GM23338 (cell line): ENCODE measurements around the gene SEMA5A. TPM values are rescaled to one million over a fixed set of nuclear protein-coding genes. Genes with fewer than 3 reads are reported as not detected.

Source experiments
- ATAC-seq: fragments of 200-7000 bp; cut with Tn5 transposase; 3 replicates; pipeline ENCODE4 v1.9.1; 2020
- DNase-seq: peaks from one replicate; pipeline ENCODE4 v3.0.0-alpha.2; 2015; ENCODE audit warnings: low spot score
- H2AFZ ChIP-seq: fragments of 200-600 bp; sonication (generic); 2 replicates; pipeline ENCODE4 v1.8.0; 2016; ENCODE audit warnings: antibody characterized with exemption, mild to moderate bottlenecking, moderate library complexity
- H3F3A ChIP-seq: fragments of 200-600 bp; sonication (generic); replicated peaks from 2 replicates; pipeline ENCODE4 v1.8.0; 2017; ENCODE audit warnings: antibody characterized with exemption, mixed run types, low read depth
- H3K27ac ChIP-seq: fragments of 200-600 bp; sonication (generic); 2 replicates; pipeline ENCODE4 v1.6.1; 2016; ENCODE audit warnings: low read depth
- H3K27me3 ChIP-seq: fragments of 200-600 bp; sonication (generic); 2 replicates; pipeline ENCODE4 v1.8.0; 2016; ENCODE audit warnings: mild to moderate bottlenecking, mixed run types, moderate library complexity; ENCODE audit not compliant: insufficient read depth
- H3K36me3 ChIP-seq: fragments of 200-600 bp; sonication (generic); 2 replicates; pipeline ENCODE4 v1.8.0; 2016; ENCODE audit warnings: mild to moderate bottlenecking; ENCODE audit not compliant: insufficient read depth
- H3K4me1 ChIP-seq: fragments of 200-600 bp; sonication (generic); 2 replicates; pipeline ENCODE4 v1.8.0; 2016; ENCODE audit warnings: mild to moderate bottlenecking, moderate library complexity; ENCODE audit not compliant: insufficient read depth
- H3K4me2 ChIP-seq: fragments of 200-600 bp; sonication (generic); 2 replicates; pipeline ENCODE4 v1.7.1; 2017; ENCODE audit warnings: mixed run types
- H3K4me3 ChIP-seq: fragments of 200-600 bp; sonication (generic); 2 replicates; pipeline ENCODE4 v1.6.1; 2016; ENCODE audit warnings: mixed run types
- H3K79me2 ChIP-seq: fragments of 200-600 bp; sonication (generic); replicated peaks from 2 replicates; pipeline ENCODE4 v1.8.0; 2017; ENCODE audit warnings: mild to moderate bottlenecking; ENCODE audit not compliant: insufficient read depth
- H3K9me2 ChIP-seq: fragments of 200-600 bp; sonication (generic); 2 replicates; pipeline ENCODE4 v1.8.0; 2017; ENCODE audit not compliant: insufficient read depth
- H4K20me1 ChIP-seq: fragments of 200-600 bp; sonication (generic); replicated peaks from 2 replicates; pipeline ENCODE4 v1.8.0; 2017; ENCODE audit warnings: mild to moderate bottlenecking; ENCODE audit not compliant: insufficient read depth
- H3K27ac Mint-ChIP-seq: 2 replicates; pipeline ENCODE4 v1.8.0; 2020; ENCODE audit warnings: inconsistent platforms, mild to moderate bottlenecking, moderate library complexity, mixed read lengths
- H3K27me3 Mint-ChIP-seq: 3 replicates; pipeline ENCODE4 v1.8.0; 2022; ENCODE audit warnings: low read depth, mild to moderate bottlenecking, moderate library complexity, mixed read lengths, inconsistent platforms; ENCODE audit not compliant: insufficient read depth, poor library complexity
- H3K36me3 Mint-ChIP-seq: 3 replicates; pipeline ENCODE4 v1.8.0; 2021; ENCODE audit warnings: low read depth, mild to moderate bottlenecking, inconsistent platforms, moderate library complexity, mixed read lengths
- H3K4me1 Mint-ChIP-seq: 3 replicates; pipeline ENCODE4 v1.8.0; 2020; ENCODE audit warnings: mild to moderate bottlenecking, inconsistent platforms, mixed read lengths
- H3K4me3 Mint-ChIP-seq: 3 replicates; pipeline ENCODE4 v1.8.0; 2021; ENCODE audit warnings: moderate library complexity, mild to moderate bottlenecking, inconsistent platforms, mixed read lengths
- H3K9me3 Mint-ChIP-seq: 3 replicates; pipeline ENCODE4 v1.8.0; 2020; ENCODE audit warnings: moderate library complexity, mild to moderate bottlenecking, inconsistent platforms, mixed read lengths
- EZH2phosphoT487 ChIP-seq: fragments of 200-600 bp; sonication (generic); IDR thresholded peaks from one replicate; pipeline ENCODE4 v1.8.1; 2018; ENCODE audit warnings: antibody characterized with exemption; ENCODE audit not compliant: unreplicated experiment
- JUNB ChIP-seq: IDR thresholded peaks from one replicate; pipeline ENCODE4 v1.6.1; 2016; ENCODE audit warnings: antibody characterized with exemption; ENCODE audit not compliant: unreplicated experiment
- NANOG ChIP-seq: IDR thresholded peaks from 2 replicates; pipeline ENCODE4 v1.6.1; 2016; ENCODE audit warnings: antibody characterized with exemption, borderline replicate concordance
- POLR2AphosphoS5 ChIP-seq: IDR thresholded peaks from 2 replicates; pipeline ENCODE4 v1.6.1; 2016; ENCODE audit warnings: antibody characterized with exemption, low read depth
- REST ChIP-seq: IDR thresholded peaks from one replicate; pipeline ENCODE4 v1.6.1; 2018; ENCODE audit warnings: antibody characterized with exemption; ENCODE audit not compliant: unreplicated experiment
- STAT1 ChIP-seq: IDR thresholded peaks from one replicate; pipeline ENCODE4 v1.6.1; 2016; ENCODE audit warnings: antibody characterized with exemption; ENCODE audit not compliant: unreplicated experiment
- ZNF114 ChIP-seq: fragments of 250-450 bp; sonication (Bioruptor Pico); IDR thresholded peaks from 2 replicates; pipeline ENCODE4 v1.5.0; 2020; ENCODE audit warnings: mild to moderate bottlenecking, moderate library complexity
- ZNF331 ChIP-seq: fragments of 250-450 bp; sonication (Bioruptor Pico); IDR thresholded peaks from 2 replicates; pipeline ENCODE4 v1.5.0; 2020; ENCODE audit warnings: low read depth, mild to moderate bottlenecking, moderate library complexity
- ZNF462 ChIP-seq: fragments of 250-450 bp; sonication (Bioruptor Pico); IDR thresholded peaks from 2 replicates; pipeline ENCODE4 v1.5.0; 2020; ENCODE audit warnings: mild to moderate bottlenecking, moderate library complexity
- polyA plus RNA-seq: library from polyadenylated mRNA; unstranded; fragments of >200 nt; fragmentation: Nextera tagmentation; extraction: Ambion mirVana; gene quantifications from 2 replicates; pipeline ENCODE4 v1.2.1, GENCODE V29; 2016
- total RNA-seq: library from RNA; depleted of rRNA; stranded (reverse); fragments of >200 nt; shearing (Covaris generic); gene quantifications from 2 replicates; pipeline ENCODE4 v1.2.3, GENCODE V29; 2014

The SEMA5A gene
- total and polyA plus RNA-seq, 2 experiments from 2014 or later, result 2.1 to 8.1 TPM

- TF ChIP-seq REST (no peak), ZNF462 (CRISPR knock-in tag) (no peak), ZNF114 (CRISPR knock-in tag) (no peak)
Observed at GRCh38 chr5:9071524-9071923, 474.4 kb downstream of the SEMA5A start (continued).

- no peak overlapping the region for H3K4me2 ChIP-seq
- no peak overlapping the region for H3K4me3 ChIP-seq
- H3K79me2 ChIP-seq, result no peaks in the 10 kb centered on the region
- no peaks in the 10 kb centered on the region for H3F3A ChIP-seq
- no peaks in the 10 kb centered on the region for H3K4me1 Mint-ChIP-seq
- H3K27me3 Mint-ChIP-seq, result no peaks in the 10 kb centered on the region
- no peaks in the 10 kb centered on the region for H3K36me3 Mint-ChIP-seq
- H3K27me3 ChIP-seq, result no peaks in the 10 kb centered on the region
- H3K4me3 Mint-ChIP-seq, result no peak overlapping the region
- H3K4me1 ChIP-seq, result no peaks in the 10 kb centered on the region
- H3K27ac Mint-ChIP-seq, result no peak overlapping the region
- H2AFZ ChIP-seq, result no peak overlapping the region
- H3K9me3 Mint-ChIP-seq, result no peaks in the 10 kb centered on the region
- H3K36me3 ChIP-seq, result no peaks in the 10 kb centered on the region
- H4K20me1 ChIP-seq, result no peaks in the 10 kb centered on the region
- H3K9me2 ChIP-seq, result no peaks in the 10 kb centered on the region
- H3K27ac ChIP-seq, result no peak overlapping the region
- DNase-seq (no peak), ATAC-seq (no peak)
- no peak for TF ChIP-seq NANOG
- TF ChIP-seq ZNF331, result no peak
- no peak for TF ChIP-seq EZH2phosphoT487
- no peak for TF ChIP-seq POLR2AphosphoS5
- no peak for TF ChIP-seq JUNB
- no peak for TF ChIP-seq STAT1
Observed at GRCh38 chr5:9071074-9071473, 474.8 kb downstream of the SEMA5A start.
